SK-N-MC (cell line): ENCODE data around the gene RPL3.
"Not testable (repeated sequence)": the region's sequence is repeated elsewhere in the genome, so short reads cannot be mapped to it uniquely, and the experiment has no call there.

Experiments used
- EZH2 ChIP-seq: fragments of 200-600 bp; sonication (generic); IDR thresholded peaks from one replicate; pipeline ENCODE4 v1.6.1; 2017; ENCODE audit warnings: antibody characterized with exemption
- FOXP2 ChIP-seq: optimal IDR thresholded peaks from 2 replicates; pipeline ENCODE3; 2011; ENCODE audit warnings: mild to moderate bottlenecking, moderate library complexity; ENCODE audit not compliant: insufficient read depth; ENCODE audit errors: extremely low read length, control extremely low read depth
- POLR2AphosphoS5 ChIP-seq: IDR thresholded peaks from 2 replicates; pipeline ENCODE4 v1.6.1; 2012; ENCODE audit warnings: mild to moderate bottlenecking, low read depth, low read length, borderline replicate concordance

DNA sequence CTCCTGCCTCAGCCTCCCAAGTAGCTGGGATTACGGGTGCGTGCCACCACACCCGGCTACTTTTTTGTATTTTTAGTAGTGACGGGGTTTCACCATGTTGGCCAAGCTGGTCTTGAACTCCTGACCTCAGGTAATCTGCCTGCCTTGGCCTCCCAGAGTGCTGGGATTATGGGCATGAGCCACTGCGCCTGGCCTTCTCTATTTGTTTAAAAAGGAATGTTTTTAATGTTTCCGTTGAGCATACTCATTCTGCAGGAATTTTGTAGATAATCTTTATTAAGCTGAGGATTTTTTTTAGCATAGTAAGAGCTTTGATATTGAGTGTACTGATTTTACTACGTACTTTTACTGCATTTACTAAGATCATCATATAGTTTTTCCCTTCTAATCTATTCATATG is 20.4 kb upstream of the RPL3 start:
- TF ChIP-seq EZH2, POLR2AphosphoS5, FOXP2: not testable (repeated sequence)
